OCI-LY1 (cell line): ENCODE data around the gene PROM2.

Source experiments
- H2AFZ ChIP-seq: fragments of 200-600 bp; sonication (generic), shearing (Covaris generic); 2 replicates; pipeline ENCODE4 v1.6.0; 2014; ENCODE audit warnings: antibody characterized with exemption, mild to moderate bottlenecking, low read length
- H3F3A ChIP-seq: fragments of 200-600 bp; sonication (generic), shearing (Covaris generic); 2 replicates; pipeline ENCODE4 v1.6.0; 2014; ENCODE audit warnings: mild to moderate bottlenecking, antibody characterized with exemption, low read length, moderate library complexity; ENCODE audit not compliant: insufficient read depth
- H3K27ac ChIP-seq: fragments of 200-600 bp; sonication (generic); 2 replicates; pipeline ENCODE4 v1.5.1; 2014; ENCODE audit warnings: low read length, mixed run types, mild to moderate bottlenecking, low read depth; ENCODE audit not compliant: poor library complexity, severe bottlenecking
- H3K27me3 ChIP-seq: fragments of 200-600 bp; sonication (generic); 2 replicates; pipeline ENCODE4 v1.6.0; 2014; ENCODE audit warnings: antibody characterized with exemption, mild to moderate bottlenecking, low read length, moderate library complexity; ENCODE audit not compliant: insufficient read depth
- H3K36me3 ChIP-seq: fragments of 200-600 bp; sonication (generic); 2 replicates; pipeline ENCODE4 v1.6.1; 2014; ENCODE audit warnings: mild to moderate bottlenecking, antibody characterized with exemption, low read length, moderate library complexity, mixed read lengths; ENCODE audit not compliant: insufficient read depth
- H3K4me1 ChIP-seq: fragments of 200-600 bp; sonication (generic); 2 replicates; pipeline ENCODE4 v1.5.1; 2014; ENCODE audit warnings: mild to moderate bottlenecking, low read length, moderate library complexity; ENCODE audit not compliant: insufficient read depth, severe bottlenecking
- H3K4me2 ChIP-seq: fragments of 200-600 bp; sonication (generic), shearing (Covaris generic); 2 replicates; pipeline ENCODE4 v1.6.1; 2014; ENCODE audit warnings: low read length
- H3K4me3 ChIP-seq: fragments of 200-600 bp; sonication (generic); 2 replicates; pipeline ENCODE4 v1.5.1; 2014; ENCODE audit warnings: low read length, low read depth, mild to moderate bottlenecking, mixed read lengths; ENCODE audit not compliant: poor library complexity, severe bottlenecking
- H3K79me2 ChIP-seq: fragments of 200-600 bp; shearing (Covaris generic); 2 replicates; pipeline ENCODE4 v1.6.1; 2016; ENCODE audit warnings: mixed run types, low read length, mixed read lengths; ENCODE audit not compliant: insufficient read depth
- H3K9ac ChIP-seq: fragments of 200-600 bp; sonication (generic), shearing (Covaris generic); 2 replicates; pipeline ENCODE4 v1.6.1; 2014; ENCODE audit warnings: mild to moderate bottlenecking, low read length, mixed read lengths
- H3K9me2 ChIP-seq: fragments of 200-600 bp; sonication (generic), shearing (Covaris generic); 2 replicates; pipeline ENCODE4 v1.6.1; 2014; ENCODE audit warnings: low read depth, mild to moderate bottlenecking, low read length, mixed read lengths
- H3K9me3 ChIP-seq: fragments of 200-600 bp; shearing (Covaris generic); 2 replicates; pipeline ENCODE4 v1.6.1; 2014; ENCODE audit warnings: low read length, mixed read lengths
- H4K20me1 ChIP-seq: fragments of 200-600 bp; sonication (generic), shearing (Covaris generic); 2 replicates; pipeline ENCODE4 v1.6.0; 2016; ENCODE audit warnings: mild to moderate bottlenecking, low read length; ENCODE audit not compliant: insufficient read depth
- EZH2 ChIP-seq: fragments of 200-600 bp; sonication (generic), shearing (Covaris generic); IDR thresholded peaks from 2 replicates; pipeline ENCODE4 v1.8.0; 2017; ENCODE audit warnings: borderline replicate concordance, mixed run types, mild to moderate bottlenecking, antibody characterized with exemption, low read length, moderate library complexity, mixed read lengths
- TF ChIP-seq, protein P1 (sequence below): fragments of 200-600 bp; sonication (generic), shearing (Covaris generic); IDR thresholded peaks from 2 replicates; pipeline ENCODE4 v1.5.1; 2017; ENCODE audit warnings: mild to moderate bottlenecking, antibody characterized with exemption, low read length, moderate library complexity, mixed read lengths

The PROM2 gene

GRCh38 chr2:95336406-95336805 is 62.2 kb downstream of the PROM2 start:
- TF ChIP-seq EZH2: no peak
- TF ChIP-seq, protein P1, sequence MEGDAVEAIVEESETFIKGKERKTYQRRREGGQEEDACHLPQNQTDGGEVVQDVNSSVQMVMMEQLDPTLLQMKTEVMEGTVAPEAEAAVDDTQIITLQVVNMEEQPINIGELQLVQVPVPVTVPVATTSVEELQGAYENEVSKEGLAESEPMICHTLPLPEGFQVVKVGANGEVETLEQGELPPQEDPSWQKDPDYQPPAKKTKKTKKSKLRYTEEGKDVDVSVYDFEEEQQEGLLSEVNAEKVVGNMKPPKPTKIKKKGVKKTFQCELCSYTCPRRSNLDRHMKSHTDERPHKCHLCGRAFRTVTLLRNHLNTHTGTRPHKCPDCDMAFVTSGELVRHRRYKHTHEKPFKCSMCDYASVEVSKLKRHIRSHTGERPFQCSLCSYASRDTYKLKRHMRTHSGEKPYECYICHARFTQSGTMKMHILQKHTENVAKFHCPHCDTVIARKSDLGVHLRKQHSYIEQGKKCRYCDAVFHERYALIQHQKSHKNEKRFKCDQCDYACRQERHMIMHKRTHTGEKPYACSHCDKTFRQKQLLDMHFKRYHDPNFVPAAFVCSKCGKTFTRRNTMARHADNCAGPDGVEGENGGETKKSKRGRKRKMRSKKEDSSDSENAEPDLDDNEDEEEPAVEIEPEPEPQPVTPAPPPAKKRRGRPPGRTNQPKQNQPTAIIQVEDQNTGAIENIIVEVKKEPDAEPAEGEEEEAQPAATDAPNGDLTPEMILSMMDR: no peak
- Histone ChIP-seq H3K9ac (no peak overlapping the region), H3K4me1 (no peaks in the 10 kb centered on the region), H3K9me2 (no peaks in the 10 kb centered on the region), H3K27me3 (peaks cover 5% of the 10 kb centered on the region), H3K27ac (no peak overlapping the region), H3K4me3 (no peak overlapping the region), H3F3A (no peaks in the 10 kb centered on the region), H3K9me3 (no peaks in the 10 kb centered on the region), H4K20me1 (no peaks in the 10 kb centered on the region), H3K79me2 (no peaks in the 10 kb centered on the region), H2AFZ (no peak overlapping the region), H3K36me3 (no peaks in the 10 kb centered on the region), H3K4me2 (no peak overlapping the region)

DNA sequence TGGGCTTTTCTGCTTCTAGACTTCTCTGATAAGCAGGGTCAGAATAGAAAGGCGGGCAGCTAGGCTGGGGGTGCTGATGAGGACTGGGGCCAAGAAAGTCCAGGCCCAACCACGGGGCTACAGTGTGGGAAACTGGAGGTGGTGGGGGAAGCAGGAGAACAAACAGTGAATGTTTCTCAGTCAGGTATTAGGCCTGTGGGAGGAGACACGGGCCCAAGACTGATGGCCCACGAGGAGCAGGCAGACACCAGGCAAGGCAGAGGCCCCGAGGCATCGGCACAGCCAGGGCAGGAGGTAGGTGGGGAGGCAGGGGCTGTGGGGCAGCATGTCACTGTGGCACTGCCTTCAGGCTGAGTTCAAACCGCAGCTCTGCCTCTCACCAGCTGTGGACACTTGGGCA is 63.6 kb downstream of the PROM2 start:
- Histone ChIP-seq H3F3A (no peaks in the 10 kb centered on the region), H4K20me1 (no peaks in the 10 kb centered on the region), H3K4me3 (no peak overlapping the region), H3K9me2 (no peaks in the 10 kb centered on the region), H3K9me3 (no peaks in the 10 kb centered on the region), H3K4me2 (no peak overlapping the region), H3K4me1 (no peaks in the 10 kb centered on the region), H3K79me2 (no peaks in the 10 kb centered on the region), H3K36me3 (no peaks in the 10 kb centered on the region), H3K27me3 (peaks cover 5% of the 10 kb centered on the region), H3K27ac (no peak overlapping the region), H3K9ac (no peak overlapping the region), H2AFZ (no peak overlapping the region)
- TF ChIP-seq EZH2: no peak
- TF ChIP-seq, protein P1: no peak
